Measurements from ENCODE around the gene HPSE2.

The HPSE2 gene

GRCh38 chr10:98446661-98447221 lies 788.9 kb downstream of the HPSE2 start, which contains the start of gene HPS1:
Gene HPS1 (minus strand): TSS chr10:98446935. CDS start chr10:98443240, 3,695 bp downstream.
- no peaks in the 10 kb centered on the region for H3K36me3 ChIP-seq
- TF ChIP-seq CTCF (IDR thresholded peaks at IDR 0.05; ENCODE audit: low read depth, low read length), result no peak
- no peak within 1 kb of the TSS for H3K27ac ChIP-seq
- no peak within 1 kb of the TSS for H3K4me3 ChIP-seq (ENCODE audit: low read depth, low read length)
- DNase-seq, result no peak
- peaks cover 26% of the 10 kb centered on the region for H3K27me3 ChIP-seq (ENCODE audit: insufficient read depth, low read depth, severe bottlenecking)
- H3K9me3 ChIP-seq (ENCODE audit: severe bottlenecking), result no peaks in the 10 kb centered on the region

GRCh38 chr10:98446151-98446660 lies 789.4 kb downstream of the HPSE2 start:
- Histone ChIP-seq H3K27ac (no peak overlapping the region), H3K36me3 (no peaks in the 10 kb centered on the region), H3K9me3 (ENCODE audit: severe bottlenecking) (no peaks in the 10 kb centered on the region), H3K4me3 (ENCODE audit: low read depth, low read length) (no peak overlapping the region), H3K27me3 (ENCODE audit: insufficient read depth, low read depth, severe bottlenecking) (peaks cover 28% of the 10 kb centered on the region)
- TF ChIP-seq CTCF (IDR thresholded peaks at IDR 0.05; ENCODE audit: low read depth, low read length), result no peak
- DNase-seq, result no peak

DNA sequence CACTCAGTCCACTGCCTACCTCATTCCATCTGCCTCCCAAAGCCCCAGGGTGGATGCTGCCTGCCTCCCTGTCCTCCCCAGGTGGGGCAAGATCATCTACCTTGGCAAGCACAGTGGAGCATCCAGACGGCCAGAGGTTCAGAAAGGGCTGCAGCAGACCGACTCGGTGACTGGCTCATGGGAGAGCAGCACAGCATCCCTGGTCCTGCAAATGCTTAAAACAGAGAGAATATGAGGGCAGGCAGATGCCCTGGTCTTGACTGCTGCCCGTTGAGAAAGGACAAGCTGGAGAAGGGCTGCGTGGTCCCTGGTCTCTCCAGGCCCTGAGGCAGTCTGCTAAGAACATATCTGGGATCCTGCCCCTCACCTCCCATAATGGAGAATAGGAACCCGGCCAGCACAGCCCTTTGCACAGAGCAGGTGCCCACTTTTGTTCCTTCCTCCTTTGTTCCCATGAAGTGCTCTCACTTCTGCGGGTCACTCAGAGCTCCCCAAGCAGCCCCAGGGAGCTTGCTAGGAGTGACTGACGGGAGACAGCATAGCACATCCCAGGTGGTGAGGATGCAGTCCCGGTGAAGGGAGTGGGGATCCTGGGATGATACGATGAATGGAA lies 790.3 kb downstream of the HPSE2 start:
- no peak overlapping the region for H3K4me3 ChIP-seq (ENCODE audit: low read depth, low read length)
- H3K9me3 ChIP-seq (ENCODE audit: severe bottlenecking), result no peaks in the 10 kb centered on the region
- H3K27me3 ChIP-seq (ENCODE audit: insufficient read depth, low read depth, severe bottlenecking), result peaks cover 28% of the 10 kb centered on the region
- H3K36me3 ChIP-seq, result no peaks in the 10 kb centered on the region
- TF ChIP-seq CTCF (IDR thresholded peaks at IDR 0.05; ENCODE audit: low read depth, low read length), result no peak
- H3K27ac ChIP-seq, result no peak overlapping the region
- DNase-seq, result no peak

GRCh38 chr10:98444314-98445006 lies 791.2 kb downstream of the HPSE2 start:
- H3K27me3 ChIP-seq (ENCODE audit: insufficient read depth, low read depth, severe bottlenecking), result peaks cover 28% of the 10 kb centered on the region
- peak; percentile 78 for DNase-seq
- no peak overlapping the region for H3K4me3 ChIP-seq (ENCODE audit: low read depth, low read length)
- TF ChIP-seq CTCF (IDR thresholded peaks at IDR 0.05; ENCODE audit: low read depth, low read length), result no peak
- no peaks in the 10 kb centered on the region for H3K9me3 ChIP-seq (ENCODE audit: severe bottlenecking)
- H3K36me3 ChIP-seq, result no peaks in the 10 kb centered on the region
- no peak overlapping the region for H3K27ac ChIP-seq

- Histone ChIP-seq H3K9me3 (ENCODE audit: severe bottlenecking) (peaks cover 6% of the 10 kb centered on the region), H3K4me3 (ENCODE audit: low read depth, low read length) (no peak overlapping the region), H3K27ac (no peak overlapping the region), H3K27me3 (ENCODE audit: insufficient read depth, low read depth, severe bottlenecking) (peaks cover 10% of the 10 kb centered on the region), H3K36me3 (no peaks in the 10 kb centered on the region)
- TF ChIP-seq CTCF (IDR thresholded peaks at IDR 0.05; ENCODE audit: low read depth, low read length), result no peak
- DNase-seq, result no peak
Measured at GRCh38 chr10:98438715-98439114, 796.9 kb downstream of the HPSE2 start.

Data from WERI-Rb-1 (cell line).